Sigmoid colon (tissue), 4 donors: ENCODE measurements around the gene ZNF253.

Experiments used
- POLR2A ChIP-seq, 2 donors: fragments of 450-650 bp; IDR thresholded peaks; one replicate each; pipeline ENCODE4 v1.6.1; 2016; ENCODE audit warnings: antibody characterized with exemption in 2 of 2, mild to moderate bottlenecking in 2 of 2, moderate library complexity in 2 of 2
- POLR2AphosphoS5 ChIP-seq, 4 donors: sonication (generic); formaldehyde crosslinking; IDR thresholded peaks; one replicate each; pipeline ENCODE4 v1.6.1; 2017; ENCODE audit warnings: antibody characterized with exemption in 4 of 4
- TF ChIP-seq, protein P1 (sequence below), 4 experiments: fragments of 450-650 bp in 3 of 4; fragments of 200-600 bp in 1 of 4; IDR thresholded peaks; one replicate each; pipeline ENCODE4 v1.5.1; 2016 to 2019; ENCODE audit warnings: antibody characterized with exemption in 4 of 4, mild to moderate bottlenecking in 3 of 4, moderate library complexity in 2 of 4

DNA sequence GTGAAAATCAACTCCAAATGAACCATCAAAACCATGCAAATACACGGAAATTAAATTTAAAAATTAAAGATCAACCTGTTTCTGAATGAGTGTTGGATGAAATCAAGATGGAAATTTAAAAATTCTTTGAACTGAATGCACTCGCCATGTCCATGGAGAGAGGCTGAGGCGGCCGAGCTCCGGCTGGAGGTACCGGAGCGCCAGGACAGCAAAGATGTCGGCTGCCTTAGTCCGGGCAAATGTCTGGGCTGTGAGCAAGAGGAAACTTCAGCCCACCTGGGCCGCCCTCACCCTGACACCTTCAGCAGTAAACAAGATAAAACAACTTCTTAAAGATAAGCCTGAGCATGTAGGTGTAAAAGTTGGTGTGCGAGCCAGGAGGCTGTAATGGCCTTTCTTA is 38.8 kb upstream of the ZNF253 start:
- TF ChIP-seq POLR2AphosphoS5 (IDR thresholded peaks at IDR 0.05) (no peak), POLR2A (IDR thresholded peaks at IDR 0.05) (no peak)
- TF ChIP-seq, protein P1, sequence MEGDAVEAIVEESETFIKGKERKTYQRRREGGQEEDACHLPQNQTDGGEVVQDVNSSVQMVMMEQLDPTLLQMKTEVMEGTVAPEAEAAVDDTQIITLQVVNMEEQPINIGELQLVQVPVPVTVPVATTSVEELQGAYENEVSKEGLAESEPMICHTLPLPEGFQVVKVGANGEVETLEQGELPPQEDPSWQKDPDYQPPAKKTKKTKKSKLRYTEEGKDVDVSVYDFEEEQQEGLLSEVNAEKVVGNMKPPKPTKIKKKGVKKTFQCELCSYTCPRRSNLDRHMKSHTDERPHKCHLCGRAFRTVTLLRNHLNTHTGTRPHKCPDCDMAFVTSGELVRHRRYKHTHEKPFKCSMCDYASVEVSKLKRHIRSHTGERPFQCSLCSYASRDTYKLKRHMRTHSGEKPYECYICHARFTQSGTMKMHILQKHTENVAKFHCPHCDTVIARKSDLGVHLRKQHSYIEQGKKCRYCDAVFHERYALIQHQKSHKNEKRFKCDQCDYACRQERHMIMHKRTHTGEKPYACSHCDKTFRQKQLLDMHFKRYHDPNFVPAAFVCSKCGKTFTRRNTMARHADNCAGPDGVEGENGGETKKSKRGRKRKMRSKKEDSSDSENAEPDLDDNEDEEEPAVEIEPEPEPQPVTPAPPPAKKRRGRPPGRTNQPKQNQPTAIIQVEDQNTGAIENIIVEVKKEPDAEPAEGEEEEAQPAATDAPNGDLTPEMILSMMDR (IDR thresholded peaks at IDR 0.05), result no peak
